ENCODE data around the gene MARCHF3.

MARCHF3 gene

DNA sequence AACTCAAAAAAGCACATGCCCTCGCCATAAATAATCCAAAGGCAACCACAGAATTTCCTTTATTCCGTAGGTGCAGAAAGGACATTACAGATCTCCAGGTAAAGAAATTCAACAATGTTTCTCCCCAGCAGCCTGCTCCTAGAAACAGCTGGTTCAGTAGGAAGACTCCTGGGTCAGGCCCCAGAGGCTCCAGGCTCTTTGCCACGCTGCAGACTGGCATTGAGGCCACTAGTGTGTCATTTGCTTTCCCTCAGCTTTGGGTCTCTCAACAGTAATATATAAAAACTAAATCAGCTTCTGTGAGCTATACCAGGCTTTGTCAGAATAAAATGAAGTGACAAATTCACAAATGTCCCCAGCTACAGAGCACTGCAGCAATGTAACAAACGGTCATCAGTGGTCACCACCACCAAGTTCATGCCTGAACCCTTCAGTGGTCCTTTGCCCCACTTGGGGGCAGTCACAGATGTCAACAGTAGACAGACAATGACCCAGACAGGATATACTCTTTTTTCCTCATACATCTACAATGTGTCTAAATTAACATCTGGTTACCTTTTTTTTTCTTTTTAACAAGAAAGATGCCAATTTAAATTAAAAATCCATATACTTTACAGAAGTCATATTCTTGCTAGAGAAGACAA is 93.5 kb downstream of the MARCHF3 start:
- Histone ChIP-seq H3K4me1 (peaks cover 15 to 28% (median 19%) of the 10 kb centered on the region in 10 experiments), H3K9ac (no peak overlapping the region), H3K4me2 (peak overlapping the region in 6 of 11 experiments; percentile 8 to 48 (median 16); a peak in 7 of 22 replicates), H3K9me3 (replicated peaks in 1 of 11) (peaks cover 5 to 35% (median 26%) of the 10 kb centered on the region in 11 experiments; a peak in 20 of 22 replicates), H3K4me3 (no peak overlapping the region), H3K27me3 (no peaks in the 10 kb centered on the region), H4K20me1 (peaks cover 0 to 17% (median 0%) of the 10 kb centered on the region in 11 experiments; a peak in 3 of 22 replicates), H3K36me3 (peaks cover 0 to 11% (median 0%) of the 10 kb centered on the region in 11 experiments; a peak in 4 of 22 replicates), H3K27ac (no peak overlapping the region)
- no peak for TF ChIP-seq Cebpa-rat (IDR thresholded peaks at IDR 0.05)

DNA sequence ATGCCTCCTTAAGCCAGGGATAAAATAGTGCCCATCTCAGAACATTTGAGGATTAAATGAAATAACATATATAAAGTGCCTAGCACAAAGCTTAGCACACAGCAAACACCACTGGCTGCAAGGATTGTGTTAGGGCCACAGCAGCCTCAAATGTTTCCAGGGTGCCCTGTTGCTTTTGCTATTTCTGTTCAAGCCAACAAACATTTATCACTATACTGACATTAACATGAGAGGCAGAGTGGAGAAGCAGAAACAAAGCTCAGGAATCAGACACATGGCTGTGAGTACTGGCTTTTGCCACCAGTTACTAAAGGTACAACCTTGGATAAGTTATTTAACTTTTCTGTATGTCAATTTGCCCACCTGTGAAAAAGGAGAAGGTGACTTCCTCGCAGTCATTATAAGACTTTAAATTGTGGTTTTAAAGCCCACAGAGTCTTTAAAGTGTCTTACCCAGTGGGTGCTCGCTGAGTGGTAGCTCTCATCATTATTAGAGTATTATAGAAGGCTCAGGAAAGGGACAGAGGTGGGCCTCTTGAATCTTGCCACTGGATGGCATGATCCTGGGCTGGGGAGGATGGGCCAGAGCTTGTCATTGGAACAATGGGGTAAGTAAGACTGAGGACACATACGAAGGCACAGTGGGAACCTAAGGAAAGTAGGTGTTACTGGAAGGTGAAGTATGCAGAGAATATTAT is 98.2 kb downstream of the MARCHF3 start:
- Histone ChIP-seq H3K9me3 (replicated peaks in 1 of 11) (peaks cover 5 to 36% (median 26%) of the 10 kb centered on the region in 11 experiments; a peak in 20 of 22 replicates), H3K27ac (no peak overlapping the region), H3K9ac (no peak overlapping the region), H3K27me3 (no peaks in the 10 kb centered on the region), H4K20me1 (peaks cover 0 to 27% (median 0%) of the 10 kb centered on the region in 11 experiments; a peak in 4 of 22 replicates), H3K4me2 (no peak overlapping the region), H3K4me1 (peaks cover 0 to 24% (median 6%) of the 10 kb centered on the region in 10 experiments; a peak in 12 of 20 replicates), H3K36me3 (peaks cover 0 to 11% (median 0%) of the 10 kb centered on the region in 11 experiments; a peak in 4 of 22 replicates), H3K4me3 (no peak overlapping the region)
- no peak for TF ChIP-seq Cebpa-rat (IDR thresholded peaks at IDR 0.05)

DNA sequence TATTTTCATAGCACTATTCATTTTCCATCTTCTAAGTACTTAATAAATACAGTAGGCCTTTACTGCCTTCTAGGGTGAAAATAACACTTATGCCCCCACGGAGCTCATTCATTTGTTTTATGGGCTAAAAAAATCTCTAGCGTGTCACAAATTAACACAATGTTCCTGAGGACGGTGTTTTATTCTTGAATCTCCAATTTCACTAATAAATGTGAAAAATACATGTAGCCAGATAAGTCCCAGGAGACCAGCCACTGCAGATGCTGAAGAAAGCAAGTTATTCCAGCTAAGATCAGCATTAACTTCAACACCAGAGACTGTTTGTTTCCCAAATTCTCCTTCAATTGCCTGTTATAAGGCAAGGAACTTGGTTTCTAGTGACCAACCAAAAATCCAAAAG is 102.3 kb downstream of the MARCHF3 start:
- H3K27me3 ChIP-seq: no peaks in the 10 kb centered on the region
- no peak overlapping the region for H3K9ac ChIP-seq
- H3K4me3 ChIP-seq: no peak overlapping the region
- peaks cover 0 to 16% (median 0%) of the 10 kb centered on the region in 10 experiments; a peak in 3 of 20 replicates for H3K4me1 ChIP-seq
- H3K9me3 ChIP-seq (replicated peaks in 1 of 11): peaks cover 0 to 12% (median 5%) of the 10 kb centered on the region in 11 experiments; a peak in 13 of 22 replicates
- no peak overlapping the region for H3K4me2 ChIP-seq
- H3K36me3 ChIP-seq: peaks cover 0 to 9% (median 0%) of the 10 kb centered on the region in 11 experiments; a peak in 3 of 22 replicates
- peaks cover 0 to 52% (median 0%) of the 10 kb centered on the region in 11 experiments; a peak in 5 of 22 replicates for H4K20me1 ChIP-seq
- no peak for TF ChIP-seq Cebpa-rat (IDR thresholded peaks at IDR 0.05)
- H3K27ac ChIP-seq: no peak overlapping the region

DNA sequence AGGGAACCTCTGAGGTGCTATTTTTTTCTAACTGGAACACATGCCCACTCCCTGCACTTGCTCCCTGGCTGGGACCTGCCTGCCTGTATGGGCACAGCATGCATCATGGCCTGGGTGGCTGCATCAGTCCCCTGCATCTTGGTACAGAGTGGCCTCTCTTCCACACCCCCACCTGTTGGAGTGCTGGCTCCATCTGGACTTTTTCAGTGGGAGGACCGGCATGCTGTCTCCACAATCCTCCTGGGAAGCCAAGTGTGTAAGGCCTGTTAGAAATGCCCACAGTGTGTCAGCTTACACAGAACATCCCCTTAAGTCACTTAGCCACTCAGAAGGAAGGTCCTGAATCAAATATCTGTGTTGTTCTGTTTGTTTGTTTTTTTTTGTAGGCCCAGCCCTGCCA is 102.9 kb downstream of the MARCHF3 start:
- Histone ChIP-seq H3K9ac (no peak overlapping the region), H3K36me3 (peaks cover 0 to 9% (median 0%) of the 10 kb centered on the region in 11 experiments; a peak in 1 of 22 replicates), H3K4me1 (peaks cover 0 to 16% (median 0%) of the 10 kb centered on the region in 10 experiments; a peak in 3 of 20 replicates), H3K27ac (no peak overlapping the region), H3K27me3 (no peaks in the 10 kb centered on the region), H4K20me1 (peaks cover 0 to 49% (median 0%) of the 10 kb centered on the region in 11 experiments; a peak in 5 of 22 replicates), H3K9me3 (replicated peaks in 1 of 11) (peaks cover 0 to 6% (median 0%) of the 10 kb centered on the region in 11 experiments; a peak in 4 of 22 replicates), H3K4me2 (no peak overlapping the region), H3K4me3 (no peak overlapping the region)
- TF ChIP-seq Cebpa-rat (IDR thresholded peaks at IDR 0.05): no peak

DNA sequence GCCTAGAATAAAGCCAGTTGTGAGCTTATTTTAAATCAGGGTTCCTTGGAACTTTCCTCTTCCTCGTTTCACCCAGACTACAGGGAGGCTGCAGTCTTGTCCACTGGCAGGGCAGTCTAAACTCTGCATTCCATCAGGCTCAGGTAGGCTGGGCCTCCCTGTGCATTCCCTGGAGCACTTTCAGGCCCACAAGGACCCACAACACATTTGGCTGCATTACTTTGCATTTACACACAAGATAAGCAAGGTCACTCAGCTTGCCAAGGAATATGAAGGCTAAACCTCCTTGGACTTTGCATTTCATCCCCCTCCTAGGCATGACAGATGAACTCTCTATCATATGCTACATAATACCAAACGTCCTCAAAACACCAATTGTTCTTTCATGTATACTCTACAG is 104.2 kb downstream of the MARCHF3 start:
- H3K4me1 ChIP-seq: peaks cover 0 to 12% (median 0%) of the 10 kb centered on the region in 10 experiments; a peak in 5 of 20 replicates
- peaks cover 0 to 48% (median 0%) of the 10 kb centered on the region in 11 experiments; a peak in 6 of 22 replicates for H4K20me1 ChIP-seq
- H3K27ac ChIP-seq: no peak overlapping the region
- 0 out of 22 replicates have a peak, but pooled peaks cover 0 to 9% (median 0%) of the 10 kb centered on the region in 11 experiments for H3K36me3 ChIP-seq
- H3K4me2 ChIP-seq: no peak overlapping the region
- H3K9ac ChIP-seq: no peak overlapping the region
- no peaks in the 10 kb centered on the region for H3K27me3 ChIP-seq
- no peak overlapping the region for H3K4me3 ChIP-seq
- TF ChIP-seq Cebpa-rat (IDR thresholded peaks at IDR 0.05): no peak
- no peaks in the 10 kb centered on the region for H3K9me3 ChIP-seq (replicated peaks in 1 of 11)

DNA sequence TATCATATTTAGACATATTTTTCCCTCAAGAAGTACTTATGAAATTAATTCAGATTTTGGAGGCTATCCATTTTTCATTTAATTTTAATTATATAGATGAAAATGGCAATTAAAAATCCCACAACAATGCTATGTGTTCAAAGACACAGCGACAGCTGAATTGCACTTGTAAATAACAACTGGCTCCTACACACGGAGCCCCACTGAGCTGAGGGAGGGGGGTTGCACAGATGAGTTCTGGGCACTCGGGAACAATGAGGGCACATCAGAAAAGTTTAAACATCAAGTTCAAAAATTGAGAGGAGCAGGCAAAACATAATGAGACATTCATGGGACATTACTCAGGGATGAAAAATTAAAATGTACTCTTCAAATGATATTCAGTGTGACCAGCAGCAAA is 104.9 kb downstream of the MARCHF3 start:
- no peak for TF ChIP-seq Cebpa-rat (IDR thresholded peaks at IDR 0.05)
- Histone ChIP-seq H3K4me2 (no peak overlapping the region), H3K9ac (no peak overlapping the region), H3K4me1 (peaks cover 0 to 16% (median 0%) of the 10 kb centered on the region in 10 experiments; a peak in 5 of 20 replicates), H3K36me3 (0 out of 22 replicates have a peak, but pooled peaks cover 0 to 9% (median 0%) of the 10 kb centered on the region in 11 experiments), H3K9me3 (replicated peaks in 1 of 11) (no peaks in the 10 kb centered on the region), H3K4me3 (no peak overlapping the region), H3K27ac (no peak overlapping the region), H3K27me3 (no peaks in the 10 kb centered on the region), H4K20me1 (peaks cover 0 to 51% (median 0%) of the 10 kb centered on the region in 11 experiments; a peak in 6 of 22 replicates)

DNA sequence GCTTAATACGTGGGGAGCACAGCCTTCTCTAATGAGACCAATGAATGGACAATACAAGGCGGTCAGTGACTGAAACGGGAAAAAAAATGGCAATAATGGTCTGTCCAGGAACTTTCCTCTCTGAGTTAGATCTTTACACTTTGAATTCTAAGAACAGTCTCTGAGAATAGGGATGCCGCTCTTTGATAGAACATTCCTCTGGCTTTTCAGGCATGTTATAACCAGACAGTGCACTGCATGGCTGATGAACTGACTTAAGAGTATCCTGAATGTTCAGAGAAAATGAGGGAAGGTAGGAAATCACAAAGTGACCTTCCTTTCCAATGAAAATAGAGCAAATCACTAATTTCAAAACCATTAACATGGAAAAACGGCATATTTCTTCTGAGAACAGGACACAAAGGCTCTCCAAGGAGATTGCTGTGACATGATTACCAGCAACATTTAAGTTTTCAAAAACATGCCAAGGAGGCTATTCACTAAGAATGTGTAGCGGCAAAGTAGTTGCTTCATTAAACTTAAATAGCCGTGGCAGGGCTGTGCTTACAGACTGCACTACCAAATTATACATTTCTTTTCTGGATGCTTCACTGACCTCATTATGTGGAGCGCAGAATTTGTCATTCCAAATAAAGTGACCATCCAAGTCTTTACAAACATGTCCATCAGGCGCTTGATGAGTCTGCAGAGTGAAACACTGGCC is 105.9 kb downstream of the MARCHF3 start:
- no peak overlapping the region for H3K9ac ChIP-seq
- peaks cover 0 to 48% (median 0%) of the 10 kb centered on the region in 11 experiments; a peak in 6 of 22 replicates for H4K20me1 ChIP-seq
- peaks cover 0 to 16% (median 0%) of the 10 kb centered on the region in 10 experiments; a peak in 5 of 20 replicates for H3K4me1 ChIP-seq
- no peaks in the 10 kb centered on the region for H3K9me3 ChIP-seq (replicated peaks in 1 of 11)
- H3K4me3 ChIP-seq: no peak overlapping the region
- no peak overlapping the region for H3K4me2 ChIP-seq
- TF ChIP-seq Cebpa-rat (IDR thresholded peaks at IDR 0.05): no peak
- H3K27me3 ChIP-seq: no peaks in the 10 kb centered on the region
- H3K36me3 ChIP-seq: 0 out of 22 replicates have a peak, but pooled peaks cover 0 to 9% (median 0%) of the 10 kb centered on the region in 11 experiments
- no peak overlapping the region for H3K27ac ChIP-seq

DNA sequence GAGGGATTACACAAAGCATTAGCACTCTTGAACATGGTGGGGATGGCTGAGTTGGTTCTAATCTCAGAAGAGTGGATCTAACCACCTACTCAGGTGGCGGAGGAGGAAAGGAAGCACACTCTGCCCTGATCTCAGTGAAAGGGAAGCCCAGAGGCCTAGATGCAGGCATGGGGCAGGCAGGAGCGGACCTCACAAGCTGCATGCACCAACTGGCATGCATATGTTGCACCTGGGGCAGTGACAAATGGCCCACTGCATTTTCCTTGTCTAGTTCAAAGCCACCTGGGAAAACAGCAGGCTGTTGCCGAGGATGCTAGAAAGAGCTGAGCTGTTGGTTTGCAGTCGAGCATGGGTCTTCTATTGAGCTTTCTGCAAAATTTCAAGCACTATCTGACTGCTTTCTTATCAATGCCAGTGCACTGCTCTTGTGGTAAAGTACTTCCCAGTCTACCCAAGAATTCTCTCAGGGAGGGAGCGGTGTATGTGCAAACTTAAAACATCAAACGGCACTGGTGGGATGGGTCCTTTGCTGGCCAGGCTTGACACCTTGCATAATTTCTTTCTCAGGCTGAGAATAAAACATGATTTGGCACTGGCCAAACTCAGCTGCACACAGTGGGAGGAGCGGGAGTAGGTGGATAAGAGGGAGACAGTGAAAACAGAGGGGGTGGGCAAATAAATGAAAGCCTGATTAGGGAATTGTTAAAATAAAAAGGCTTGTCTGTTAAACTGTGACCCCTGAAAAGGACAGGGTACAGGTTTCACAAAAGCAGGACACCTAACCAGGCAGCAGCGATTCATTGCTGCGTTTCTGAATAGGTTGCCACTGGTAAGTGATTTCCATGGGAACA is 108.9 kb downstream of the MARCHF3 start:
- Histone ChIP-seq H3K4me3 (no peak overlapping the region), H3K4me2 (no peak overlapping the region), H3K27ac (no peak overlapping the region), H3K4me1 (peaks cover 0 to 9% (median 0%) of the 10 kb centered on the region in 10 experiments; a peak in 4 of 20 replicates), H4K20me1 (peaks cover 0 to 41% (median 0%) of the 10 kb centered on the region in 11 experiments; a peak in 6 of 22 replicates), H3K27me3 (no peaks in the 10 kb centered on the region), H3K9ac (no peak overlapping the region), H3K36me3 (peaks cover 0 to 28% (median 19%) of the 10 kb centered on the region in 11 experiments; a peak in 16 of 22 replicates), H3K9me3 (replicated peaks in 1 of 11) (no peaks in the 10 kb centered on the region)
- TF ChIP-seq Cebpa-rat (IDR thresholded peaks at IDR 0.05): no peak

Data from BLaER1 treated with 17β-estradiol and CSF1 and Interleukin-3, amounts not matched to agents 10 nM and 100 nM (cell line).